Erythroblast (primary cell): Measurements from ENCODE around the gene PAQR9.

ENCODE experiments used
- GATA1 ChIP-seq: IDR thresholded peaks from 2 replicates; pipeline ENCODE4 v1.6.1; 2011; ENCODE audit warnings: low read depth, mild to moderate bottlenecking, control low read depth, low read length, moderate library complexity
- POLR2A ChIP-seq: IDR thresholded peaks from 2 replicates; pipeline ENCODE4 v1.6.1; 2011; ENCODE audit warnings: mild to moderate bottlenecking, low read length

DNA sequence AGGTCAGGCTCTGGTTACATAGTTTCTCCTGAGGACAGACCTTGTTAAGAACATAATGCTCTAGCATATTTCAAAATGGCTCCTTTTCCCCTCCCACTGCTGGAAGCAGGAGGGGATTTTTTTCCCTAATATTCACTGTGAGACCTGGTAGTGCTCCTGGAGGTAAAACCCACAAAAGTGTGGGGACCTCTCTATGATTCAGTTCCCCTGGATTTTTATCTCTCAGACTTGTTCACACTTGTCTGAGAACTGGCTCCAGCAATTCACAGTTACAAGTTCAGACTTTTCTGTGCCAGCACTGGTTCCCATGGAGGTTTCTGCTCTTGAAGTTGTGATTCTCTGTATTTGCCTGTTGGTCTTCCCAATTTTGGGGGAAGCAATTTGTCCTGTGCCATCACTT lies 38.3 kb downstream of the PAQR9 start:
- TF ChIP-seq POLR2A (no peak), GATA1 (no peak)
